Tibial artery (tissue), 4 donors: ENCODE data around the gene SLC16A11.
A peak's percentile ranks its signal among the peaks of the same experiment; 100 is the strongest.

ENCODE experiments used
- DNase-seq, 2 donors: peaks; one replicate each; pipeline ENCODE4 v3.0.0-alpha.2; 2019
- H3K27ac ChIP-seq, 2 donors: fragments of 200-600 bp; sonication (generic) in 1 of 2; 1 replicate in 1 of 2; 2 replicates in 1 of 2; pipeline ENCODE4 v1.5.1; 2018 to 2019; ENCODE audit warnings: mild to moderate bottlenecking in 1 of 2
- H3K27me3 ChIP-seq, 2 donors: fragments of 200-600 bp; sonication (generic) in 1 of 2; one replicate each; pipeline versions ENCODE4 v1.5.1 to v1.6.0; 2016 to 2019
- H3K36me3 ChIP-seq, 3 donors: fragments of 200-600 bp; sonication (generic) in 2 of 3; one replicate each; pipeline ENCODE4 v1.5.1; 2016 to 2019; ENCODE audit warnings: mild to moderate bottlenecking in 2 of 3
- H3K4me1 ChIP-seq, 4 donors: fragments of 200-600 bp; sonication (generic) in 2 of 4; 1 replicate in 3 of 4; 2 replicates in 1 of 4; pipeline ENCODE4 v1.5.1; 2016 to 2019
- H3K4me3 ChIP-seq, 2 donors: fragments of 200-600 bp; sonication (generic) in 1 of 2; 1 replicate in 1 of 2; 2 replicates in 1 of 2; pipeline ENCODE4 v1.5.1; 2018 to 2019; ENCODE audit warnings: mild to moderate bottlenecking in 2 of 2
- H3K9me3 ChIP-seq, 3 donors: fragments of 200-600 bp; sonication (generic) in 1 of 3; one replicate each; pipeline ENCODE4 v1.5.1; 2016 to 2019
- CTCF ChIP-seq, 2 experiments: fragments of 200-600 bp in 1 of 2; fragments of 450-650 bp in 1 of 2; IDR thresholded peaks; one replicate each; pipeline ENCODE4 v1.5.1; 2017 to 2019; ENCODE audit warnings: antibody characterized with exemption in 2 of 2, mild to moderate bottlenecking in 1 of 2, moderate library complexity in 1 of 2
- intact Hi-C: fragments of 100-400 bp; cut with DNase I; formaldehyde crosslinking; loops from one replicate; pipeline ENCODE4 v1.15.0; 2023; ENCODE audit warnings: low total_unique reads

Gene SLC16A11

GRCh38 chr17:7042501-7043181 is 1.3 kb downstream of the SLC16A11 start:
- peaks cover 8 to 68% of the 10 kb centered on the region in 2 donors for H3K27me3 ChIP-seq
- DNase-seq, result no peak
- TF ChIP-seq CTCF (IDR thresholded peaks at IDR 0.05), result no peak
- H3K4me1 ChIP-seq, result peaks cover 0 to 35% (median 26%) of the 10 kb centered on the region in 4 donors
- no peak overlapping the region for H3K27ac ChIP-seq
- no peaks in the 10 kb centered on the region for H3K36me3 ChIP-seq
- intact Hi-C loops, result no loop called here
- no peaks in the 10 kb centered on the region for H3K9me3 ChIP-seq
- peak overlapping the region; percentile 31 to 47 for H3K4me3 ChIP-seq

GRCh38 chr17:7041607-7042500 is 2.0 kb downstream of the SLC16A11 start:
- Histone ChIP-seq H3K27ac (no peak overlapping the region), H3K4me3 (peak overlapping the region in 1 of 2 donors; percentile 47), H3K36me3 (no peaks in the 10 kb centered on the region), H3K9me3 (no peaks in the 10 kb centered on the region), H3K4me1 (peaks cover 0 to 32% (median 25%) of the 10 kb centered on the region in 4 donors), H3K27me3 (peaks cover 8 to 61% of the 10 kb centered on the region in 2 donors)
- intact Hi-C loops, result no loop called here
- TF ChIP-seq CTCF (IDR thresholded peaks at IDR 0.05), result no peak
- no peak for DNase-seq

GRCh38 chr17:7039832-7040231 is 4.1 kb downstream of the SLC16A11 start:
- Histone ChIP-seq H3K27me3 (peaks cover 8 to 69% of the 10 kb centered on the region in 2 donors), H3K4me3 (no peak overlapping the region), H3K4me1 (peaks cover 0 to 42% (median 29%) of the 10 kb centered on the region in 4 donors), H3K9me3 (no peaks in the 10 kb centered on the region), H3K36me3 (no peaks in the 10 kb centered on the region), H3K27ac (no peak overlapping the region)
- intact Hi-C loops, result no loop called here
- no peak for TF ChIP-seq CTCF (IDR thresholded peaks at IDR 0.05)
- DNase-seq, result no peak

- Histone ChIP-seq H3K36me3 (no peaks in the 10 kb centered on the region), H3K27ac (no peak overlapping the region), H3K27me3 (peaks cover 3 to 64% of the 10 kb centered on the region in 2 donors), H3K4me1 (peaks cover 0 to 33% (median 21%) of the 10 kb centered on the region in 4 donors), H3K4me3 (no peak overlapping the region), H3K9me3 (no peaks in the 10 kb centered on the region)
- TF ChIP-seq CTCF (IDR thresholded peaks at IDR 0.05), result no peak
- no peak for DNase-seq
- intact Hi-C loops, result no loop called here
These were observed 5.6 kb downstream of the SLC16A11 start for GRCh38 chr17:7038025-7038862.
